A549 (cell line): Measurements from ENCODE around the gene SNAP25. TPM values are rescaled to one million over a fixed set of nuclear protein-coding genes. Genes with fewer than 3 reads are reported as not detected.
A peak's percentile ranks its signal among the peaks of the same experiment; 100 is the strongest.

Experiments
- BCL3 ChIP-seq: fragments of >200 bp; sonication (Bioruptor Twin); formaldehyde crosslinking; IDR thresholded peaks from 3 replicates; pipeline ENCODE4 v1.6.1; 2016
- BHLHE40 ChIP-seq: IDR thresholded peaks from 2 replicates; pipeline ENCODE4 v1.6.1; 2012; ENCODE audit warnings: low read depth, low read length, inconsistent platforms
- CBX8 ChIP-seq: fragments of 200-600 bp; sonication (generic); IDR thresholded peaks from 2 replicates; pipeline ENCODE4 v1.6.1; 2016
- CEBPB ChIP-seq, 2 experiments: fragments of >200 bp in 1 of 2; sonication (Bioruptor Twin) in 1 of 2; formaldehyde crosslinking in 1 of 2; IDR thresholded peaks; 2 replicates each; pipeline ENCODE4 v1.6.1; 2012 to 2016
- CTCF ChIP-seq: fragments of >200 bp; sonication (Bioruptor Twin); formaldehyde crosslinking; IDR thresholded peaks from 3 replicates; pipeline ENCODE4 v1.5.1; 2016
- E2F6 ChIP-seq: IDR thresholded peaks from 2 replicates; pipeline ENCODE4 v1.6.1; 2012; ENCODE audit warnings: low read depth, borderline replicate concordance
- EHMT2 ChIP-seq: fragments of 200-600 bp; sonication (generic); IDR thresholded peaks from 2 replicates; pipeline ENCODE4 v1.6.1; 2016; ENCODE audit warnings: antibody characterized with exemption, low read depth, mild to moderate bottlenecking, moderate library complexity
- ELK1 ChIP-seq: fragments of 150-350 bp; IDR thresholded peaks from 2 replicates; pipeline ENCODE4 v1.6.1; 2014; ENCODE audit warnings: low read depth, mild to moderate bottlenecking, low read length
- FOSB ChIP-seq: fragments of 250-450 bp; sonication (Bioruptor Pico); IDR thresholded peaks from 2 replicates; pipeline ENCODE4 v1.5.0; 2020; ENCODE audit warnings: mild to moderate bottlenecking, moderate library complexity
- FOSL2 ChIP-seq, 2 experiments: fragments of 450-650 bp in 1 of 2; fragments of >200 bp in 1 of 2; sonication (Bioruptor Twin) in 1 of 2; formaldehyde crosslinking; IDR thresholded peaks; 2 replicates each; pipeline versions ENCODE4 v1.5.0 to v1.6.1; 2016 to 2020; ENCODE audit warnings: mild to moderate bottlenecking in 1 of 2, moderate library complexity in 1 of 2
- FOXS1 ChIP-seq: fragments of 250-450 bp; sonication (Bioruptor Pico); IDR thresholded peaks from 2 replicates; pipeline ENCODE4 v1.5.0; 2020; ENCODE audit warnings: mild to moderate bottlenecking, moderate library complexity
- HDAC2 ChIP-seq: fragments of 200-600 bp; sonication (generic); IDR thresholded peaks from 2 replicates; pipeline ENCODE4 v1.6.1; 2016
- HES2 ChIP-seq: fragments of >200 bp; sonication (Bioruptor Twin); formaldehyde crosslinking; IDR thresholded peaks from 2 replicates; pipeline ENCODE4 v1.6.1; 2016
- HEYL ChIP-seq: fragments of 250-450 bp; sonication (Bioruptor Pico); IDR thresholded peaks from 2 replicates; pipeline ENCODE4 v1.8.0; 2021; ENCODE audit warnings: mild to moderate bottlenecking, moderate library complexity
- HOXA7 ChIP-seq: fragments of 250-450 bp; sonication (Bioruptor Pico); IDR thresholded peaks from 2 replicates; pipeline ENCODE4 v1.5.0; 2020; ENCODE audit warnings: mild to moderate bottlenecking, moderate library complexity
- HOXB5 ChIP-seq: fragments of 250-450 bp; sonication (Bioruptor Pico); IDR thresholded peaks from 2 replicates; pipeline ENCODE4 v1.5.0; 2020; ENCODE audit warnings: mild to moderate bottlenecking, moderate library complexity
- JUNB ChIP-seq: fragments of >200 bp; sonication (Bioruptor Twin); formaldehyde crosslinking; IDR thresholded peaks from 2 replicates; pipeline ENCODE4 v1.6.1; 2016
- KDM1A ChIP-seq: fragments of 200-600 bp; sonication (generic); IDR thresholded peaks from 2 replicates; pipeline ENCODE4 v1.6.1; 2016; ENCODE audit warnings: low read depth, mild to moderate bottlenecking
- MAZ ChIP-seq: fragments of 150-350 bp; IDR thresholded peaks from 2 replicates; pipeline ENCODE4 v1.6.1; 2014; ENCODE audit warnings: antibody characterized with exemption, low read depth, low read length, borderline replicate concordance
- MYC ChIP-seq: IDR thresholded peaks from 2 replicates; pipeline ENCODE4 v1.6.1; 2012; ENCODE audit warnings: mild to moderate bottlenecking, inconsistent platforms, low read length, improper control_type of control experiment, borderline replicate concordance
- NFE2L2 ChIP-seq: fragments of 150-350 bp; conservative IDR thresholded peaks from 2 replicates; pipeline ENCODE4 v1.6.1; 2014; ENCODE audit warnings: low read length
- NR3C1 ChIP-seq: fragments of >200 bp; sonication (Bioruptor Twin); formaldehyde crosslinking; IDR thresholded peaks from 3 replicates; pipeline ENCODE4 v1.6.1; 2017
- PHF8 ChIP-seq: fragments of 200-600 bp; sonication (generic); IDR thresholded peaks from 2 replicates; pipeline ENCODE4 v1.6.1; 2016; ENCODE audit warnings: low read depth, mild to moderate bottlenecking, antibody characterized with exemption, moderate library complexity, borderline replicate concordance
- RAD21 ChIP-seq, 2 experiments: fragments of >200 bp in 1 of 2; sonication (Bioruptor Twin) in 1 of 2; formaldehyde crosslinking in 1 of 2; IDR thresholded peaks in 1 of 2; conservative IDR thresholded peaks in 1 of 2; 2 replicates in 1 of 2; 3 replicates in 1 of 2; pipeline ENCODE4 v1.6.1; 2012 to 2018; ENCODE audit warnings: inconsistent platforms in 1 of 2
- RCOR1 ChIP-seq: fragments of 150-350 bp; IDR thresholded peaks from 2 replicates; pipeline ENCODE4 v1.6.1; 2014; ENCODE audit warnings: antibody characterized with exemption, low read length, low read depth
- REST ChIP-seq: fragments of 200-600 bp; sonication (generic); IDR thresholded peaks from 2 replicates; pipeline ENCODE4 v1.6.1; 2016; ENCODE audit warnings: antibody characterized with exemption, mild to moderate bottlenecking, moderate library complexity
- RFX5 ChIP-seq: fragments of 450-650 bp; IDR thresholded peaks from 2 replicates; pipeline ENCODE4 v1.7.1; 2014; ENCODE audit warnings: antibody characterized with exemption, mild to moderate bottlenecking, moderate library complexity
- RNF2 ChIP-seq: fragments of 200-600 bp; sonication (generic); IDR thresholded peaks from 2 replicates; pipeline ENCODE4 v1.6.1; 2016; ENCODE audit warnings: low read depth, mild to moderate bottlenecking, antibody characterized with exemption, moderate library complexity, borderline replicate concordance
- USF2 ChIP-seq: fragments of 450-650 bp; IDR thresholded peaks from 2 replicates; pipeline ENCODE4 v1.6.1; 2014; ENCODE audit warnings: antibody characterized with exemption
- ZC3H11A ChIP-seq: fragments of 450-650 bp; IDR thresholded peaks from 2 replicates; pipeline ENCODE4 v1.6.1; 2014; ENCODE audit warnings: antibody characterized with exemption, mild to moderate bottlenecking
- ZFP36 ChIP-seq: fragments of 450-650 bp; IDR thresholded peaks from 2 replicates; pipeline ENCODE4 v1.6.1; 2014; ENCODE audit warnings: borderline replicate concordance; ENCODE audit not compliant: partially characterized antibody
- ZSCAN20 ChIP-seq: fragments of 250-450 bp; sonication (Bioruptor Pico); IDR thresholded peaks from 2 replicates; pipeline ENCODE4 v1.8.0; 2022; ENCODE audit warnings: mild to moderate bottlenecking, moderate library complexity
- polyA plus RNA-seq, 4 experiments: library from polyadenylated mRNA; depleted of rRNA in 3 of 4; stranded (reverse); fragments of >200 nt; fragmentation: RNase III in 1 of 4; extraction: RNeasy Plus Mini Kit Qiagen cat#74134 plus additional on column Dnase treatment in 1 of 4; gene quantifications; 2 replicates in 3 of 4; 3 replicates in 1 of 4; pipeline ENCODE4 v1.2.3, GENCODE V29; 2011 to 2017

SNAP25 gene
- polyA plus RNA-seq, 2 of the 4 experiments (the other 2 are of a cell fraction): 39.6 to 53.6 TPM

- TF ChIP-seq BCL3 (no peak), FOXS1 (CRISPR knock-in tag) (no peak), HOXB5 (CRISPR knock-in tag) (no peak), CBX8 (no peak), EHMT2 (no peak), NR3C1 (no peak), JUNB (peak; percentile 63), HOXA7 (CRISPR knock-in tag) (no peak), FOSL2 (IDR thresholded peaks at IDR 0.05) (no peak), FOSL2 (CRISPR knock-in tag; IDR thresholded peaks at IDR 0.05) (peak; percentile 39; the same call in 1 of the 2 replicates), PHF8 (no peak), ZFP36 (no peak), MYC (no peak), CTCF (no peak), HES2 (no peak), ZC3H11A (no peak), USF2 (no peak), RFX5 (no peak), ELK1 (no peak), RNF2 (no peak), NFE2L2 (no peak), REST (no peak), FOSB (CRISPR knock-in tag) (no peak), MAZ (no peak), E2F6 (no peak), RAD21 (conservative IDR thresholded peaks at IDR 0.05 in 1 of 2, IDR thresholded peaks at IDR 0.05 in 1 of 2) (0 out of 5 replicates have a peak, but pooled peaks of 1 of the 2 experiments have one; percentile 18), HDAC2 (no peak), BHLHE40 (no peak), CEBPB (IDR thresholded peaks at IDR 0.05) (peak in 1 of 2 experiments; percentile 90; a peak in 3 of 4 replicates), RCOR1 (no peak), KDM1A (no peak), HEYL (CRISPR knock-in tag) (no peak), ZSCAN20 (CRISPR knock-in tag) (no peak)
These were observed 88.1 kb downstream of the SNAP25 start (continued) for GRCh38 chr20:10306440-10307358.
